ENCODE measurements around the gene HMGCL.
"Not testable (repeated sequence)": the region's sequence is repeated elsewhere in the genome, so short reads cannot be mapped to it uniquely, and the experiment has no call there.

HMGCL gene

GRCh38 chr1:23797478-23798448, 27.5 kb downstream of the HMGCL start:
- no peak for DNase-seq

DNA sequence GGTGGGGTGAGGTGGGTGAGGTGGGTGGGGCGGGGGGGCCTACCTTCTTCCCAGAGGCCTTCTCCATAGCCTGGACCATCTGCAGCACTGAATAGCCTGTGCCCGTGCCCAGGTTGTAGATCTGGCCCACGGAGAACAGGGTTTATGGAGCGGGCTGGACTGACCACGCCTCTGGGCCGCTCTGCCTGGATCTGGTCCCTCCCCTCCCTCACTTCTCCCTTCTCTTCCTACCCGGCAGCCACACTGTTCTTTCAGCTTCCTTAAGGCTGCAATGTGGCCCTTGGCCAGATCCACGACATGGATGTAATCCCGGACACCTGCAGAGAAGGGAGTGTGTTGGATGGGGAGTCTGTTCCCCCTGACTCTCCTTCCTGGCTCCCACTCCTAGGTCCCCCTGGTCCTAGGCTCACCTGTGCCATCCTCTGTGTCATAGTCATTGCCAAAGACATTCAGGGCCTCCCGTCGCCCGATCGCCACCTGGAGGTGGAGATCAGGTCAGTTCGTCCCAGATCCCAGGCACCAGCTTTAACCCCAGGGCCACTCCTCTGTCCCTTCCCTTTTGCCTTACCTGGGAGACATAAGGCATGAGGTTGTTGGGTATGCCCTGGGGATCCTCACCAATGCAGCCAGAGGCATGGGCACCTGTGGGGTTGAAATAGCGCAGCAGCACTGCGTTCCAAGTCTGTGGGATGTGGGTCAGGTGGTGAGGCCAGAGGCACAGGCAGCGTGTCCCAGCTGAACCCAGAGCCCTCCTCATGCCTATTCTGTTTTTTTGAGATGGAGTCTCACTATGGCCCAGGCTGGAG, 28.6 kb downstream of the HMGCL start:
- no peak for DNase-seq

DNA sequence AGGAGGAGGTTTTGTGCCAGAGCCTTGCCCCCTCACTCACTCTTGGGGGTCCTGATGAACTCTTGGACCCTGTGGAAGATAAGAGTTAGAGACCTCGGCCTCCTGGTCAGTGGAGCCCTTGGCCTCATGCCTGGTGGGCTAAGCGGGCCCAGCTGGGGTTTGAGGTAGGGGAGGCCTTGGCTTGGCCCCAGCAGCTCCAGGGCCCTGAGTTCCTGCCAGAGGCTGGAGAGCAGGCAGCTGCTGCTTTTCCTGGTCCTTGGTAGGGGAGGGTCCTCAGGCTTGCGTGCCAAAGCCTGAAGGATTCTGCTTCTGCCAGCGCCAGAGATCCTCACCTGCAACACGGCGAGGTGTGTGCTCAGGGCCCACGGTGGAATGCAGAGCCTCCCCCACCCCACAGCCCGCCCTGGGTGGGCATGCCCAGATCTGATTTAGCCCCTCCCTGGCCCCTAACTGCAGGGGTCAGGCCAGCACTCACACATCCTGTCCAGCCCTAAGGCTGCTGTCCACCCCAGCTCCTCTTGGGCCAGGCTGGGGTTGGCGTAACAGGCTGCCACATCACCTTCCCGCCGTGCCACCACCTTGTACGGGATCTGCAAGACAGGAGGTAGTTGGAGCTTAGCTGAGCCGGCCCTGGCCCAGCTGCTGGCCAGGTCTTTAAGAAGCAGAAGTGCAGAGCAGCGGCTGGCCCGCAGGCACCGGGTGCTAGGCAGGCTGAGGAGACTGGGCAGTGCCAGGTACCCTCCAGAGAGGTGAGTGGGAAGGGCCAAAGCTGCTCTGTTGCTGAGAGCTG, 29.4 kb downstream of the HMGCL start:
- no peak for DNase-seq

GRCh38 chr1:23794732-23795182, 30.5 kb downstream of the HMGCL start:
- DNase-seq, result not testable (repeated sequence)

DNA sequence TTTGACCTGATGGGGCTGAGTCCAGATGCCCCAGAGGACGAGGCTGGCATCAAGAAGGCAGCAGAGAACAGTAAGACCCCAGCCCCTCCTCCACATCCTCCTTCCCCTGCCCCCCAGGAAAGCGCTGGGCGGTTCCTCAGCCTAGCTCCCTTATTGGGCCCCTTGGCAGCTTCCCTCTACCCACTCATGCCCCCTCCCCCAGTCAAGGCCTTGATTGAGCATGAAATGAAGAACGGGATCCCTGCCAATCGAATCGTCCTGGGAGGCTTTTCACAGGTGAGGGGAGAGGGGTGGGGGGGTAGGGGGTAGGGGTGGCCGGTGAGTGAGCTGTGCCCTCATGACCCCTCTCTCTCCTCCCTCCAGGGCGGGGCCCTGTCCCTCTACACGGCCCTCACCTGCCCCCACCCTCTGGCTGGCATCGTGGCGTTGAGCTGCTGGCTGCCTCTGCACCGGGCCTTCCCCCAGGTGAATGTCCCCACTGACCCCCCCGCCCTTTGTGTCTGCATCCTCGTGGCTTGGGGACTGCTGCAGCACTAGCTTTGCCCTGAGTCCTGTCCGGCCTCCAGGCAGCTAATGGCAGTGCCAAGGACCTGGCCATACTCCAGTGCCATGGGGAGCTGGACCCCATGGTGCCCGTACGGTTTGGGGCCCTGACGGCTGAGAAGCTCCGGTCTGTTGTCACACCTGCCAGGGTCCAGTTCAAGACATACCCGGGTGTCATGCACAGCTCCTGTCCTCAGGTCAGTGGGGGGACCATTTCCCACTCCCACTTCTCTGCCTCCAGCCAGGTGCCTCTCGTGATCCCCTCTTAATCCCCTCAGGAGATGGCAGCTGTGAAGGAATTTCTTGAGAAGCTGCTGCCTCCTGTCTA, 31.1 kb downstream of the HMGCL start:
- DNase-seq, result no peak

- DNase-seq, result no peak
These were observed 32.0 kb downstream of the HMGCL start for GRCh38 chr1:23793018-23793781.

- no peak for DNase-seq
These were observed 32.9 kb downstream of the HMGCL start for GRCh38 chr1:23792151-23792945.

DNA sequence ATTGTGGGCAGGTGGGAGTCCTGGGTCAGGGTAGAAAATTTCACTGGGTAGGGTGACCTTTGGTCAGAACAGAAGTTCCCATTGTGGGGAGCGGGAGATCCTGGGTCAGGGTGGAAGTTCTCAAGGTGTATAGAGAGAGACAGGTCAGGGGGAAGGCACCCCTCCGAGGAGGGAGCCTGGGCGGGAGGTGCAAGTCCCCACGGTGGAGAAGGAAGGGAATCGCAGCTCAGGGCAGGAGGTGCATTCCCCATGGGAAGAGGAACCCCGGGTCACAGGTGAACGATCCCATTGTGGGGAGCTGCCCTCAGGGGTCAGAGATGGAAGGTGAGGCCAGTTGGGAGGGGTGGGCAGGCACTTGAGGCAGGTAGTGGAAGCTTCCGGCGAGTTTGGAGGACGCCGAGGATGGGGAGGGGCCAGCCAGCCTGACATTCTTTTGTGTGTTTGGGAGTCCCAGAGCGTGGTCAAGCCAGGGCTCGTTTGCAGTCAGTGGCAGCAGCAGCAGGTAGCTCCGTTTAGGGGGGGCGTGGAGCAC, 33.6 kb downstream of the HMGCL start:
- DNase-seq, result no peak

DNA sequence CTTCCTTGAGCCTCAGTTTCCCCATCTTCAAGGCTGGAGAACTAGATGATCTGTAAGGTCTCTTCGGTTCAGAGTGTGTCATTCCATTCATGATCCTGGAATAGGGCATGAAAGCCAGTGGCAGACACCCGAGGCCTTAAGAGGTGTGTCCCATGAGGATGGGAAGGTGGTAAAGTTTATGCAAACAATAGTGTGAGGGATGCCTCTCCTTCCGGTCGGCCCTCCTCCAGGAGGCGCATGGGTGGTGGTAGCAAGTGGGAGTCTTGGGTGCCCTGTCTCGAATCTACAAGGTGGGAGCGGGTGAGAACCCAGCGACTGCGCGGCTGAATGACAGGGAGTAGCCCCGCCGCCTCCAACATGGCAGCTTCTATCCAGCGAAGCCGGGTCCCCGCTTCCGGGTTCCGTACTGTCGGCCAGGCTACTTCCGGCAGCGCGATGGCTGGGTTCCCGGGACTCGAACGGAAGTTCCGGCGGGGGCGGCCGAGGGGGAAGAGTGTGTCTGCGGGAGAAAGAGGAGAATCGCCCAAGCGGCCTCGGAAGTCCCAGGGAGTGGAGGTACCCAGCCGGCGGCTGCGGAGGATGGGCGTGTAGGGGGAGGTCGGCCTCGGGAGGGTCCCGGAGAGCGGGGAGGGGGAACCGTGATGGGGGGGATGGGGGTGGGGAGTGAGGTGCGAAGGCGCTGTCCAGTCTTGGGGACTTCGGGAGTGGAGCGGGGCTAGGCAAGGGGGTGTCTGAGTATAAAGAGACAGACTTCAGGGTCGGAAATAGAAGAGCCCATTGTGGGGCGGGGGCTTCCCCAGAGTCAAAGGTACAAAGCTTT, 34.3 kb downstream of the HMGCL start, which contains the start of gene LYPLA2:
Gene LYPLA2, plus strand, starts transcription at position 450 of the 820 bp plus-strand sequence. CDS start 1,538 bp downstream, outside the sequence.
- peak; percentile 86 for DNase-seq

GRCh38 chr1:23788695-23789094, 36.5 kb downstream of the HMGCL start:
- no peak for DNase-seq

GRCh38 chr1:23787701-23788100, 37.5 kb downstream of the HMGCL start:
- no peak for DNase-seq

DNA sequence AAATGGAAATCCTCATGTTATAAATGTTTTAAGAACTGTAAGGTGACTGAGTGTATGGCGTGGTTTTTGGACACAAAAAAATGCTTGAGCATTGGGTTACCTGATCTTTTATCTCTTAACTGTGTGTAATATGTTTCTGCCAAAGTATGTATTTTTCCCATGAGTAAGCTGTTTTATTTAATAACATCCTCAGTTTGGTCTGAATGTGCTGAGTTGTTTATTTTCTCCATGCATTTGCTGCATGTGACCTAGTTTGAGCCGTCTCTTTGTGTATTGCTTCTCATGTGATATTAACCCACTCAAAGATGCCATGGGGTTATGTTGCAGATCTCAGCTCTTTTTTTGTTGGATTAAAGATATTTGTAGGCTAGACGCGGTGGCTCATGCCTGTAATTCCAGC, 40.4 kb downstream of the HMGCL start:
- no peak for DNase-seq

DNA sequence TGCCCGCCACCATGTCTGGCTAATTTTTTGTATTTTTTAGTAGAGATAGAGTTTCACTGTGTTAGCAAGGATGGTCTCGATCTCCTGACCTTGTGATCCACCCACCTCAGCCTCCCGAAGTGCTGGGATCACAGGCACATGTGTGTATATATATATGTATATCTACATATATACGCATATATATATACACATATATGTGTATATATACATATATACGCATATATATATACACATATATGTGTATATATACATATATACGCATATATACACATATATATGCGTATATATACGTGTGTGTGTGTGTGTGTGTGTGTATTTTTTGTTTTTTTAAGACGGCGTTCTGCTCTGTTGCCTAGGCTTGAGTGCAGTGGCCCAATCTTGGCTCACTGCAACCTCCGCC, 42.1 kb downstream of the HMGCL start:
- DNase-seq, result not testable (repeated sequence)

- no peak for DNase-seq
These were observed 45.3 kb downstream of the HMGCL start for GRCh38 chr1:23779826-23780371.

GRCh38 chr1:23777979-23778814, 47.0 kb downstream of the HMGCL start, which contains the start of gene PITHD1:
Gene PITHD1 (plus strand): TSS chr1:23778418. CDS start chr1:23778516, 98 bp downstream.
- peak; percentile 46 for DNase-seq

GRCh38 chr1:23776217-23776616, 49.0 kb downstream of the HMGCL start:
- no peak for DNase-seq

DNA sequence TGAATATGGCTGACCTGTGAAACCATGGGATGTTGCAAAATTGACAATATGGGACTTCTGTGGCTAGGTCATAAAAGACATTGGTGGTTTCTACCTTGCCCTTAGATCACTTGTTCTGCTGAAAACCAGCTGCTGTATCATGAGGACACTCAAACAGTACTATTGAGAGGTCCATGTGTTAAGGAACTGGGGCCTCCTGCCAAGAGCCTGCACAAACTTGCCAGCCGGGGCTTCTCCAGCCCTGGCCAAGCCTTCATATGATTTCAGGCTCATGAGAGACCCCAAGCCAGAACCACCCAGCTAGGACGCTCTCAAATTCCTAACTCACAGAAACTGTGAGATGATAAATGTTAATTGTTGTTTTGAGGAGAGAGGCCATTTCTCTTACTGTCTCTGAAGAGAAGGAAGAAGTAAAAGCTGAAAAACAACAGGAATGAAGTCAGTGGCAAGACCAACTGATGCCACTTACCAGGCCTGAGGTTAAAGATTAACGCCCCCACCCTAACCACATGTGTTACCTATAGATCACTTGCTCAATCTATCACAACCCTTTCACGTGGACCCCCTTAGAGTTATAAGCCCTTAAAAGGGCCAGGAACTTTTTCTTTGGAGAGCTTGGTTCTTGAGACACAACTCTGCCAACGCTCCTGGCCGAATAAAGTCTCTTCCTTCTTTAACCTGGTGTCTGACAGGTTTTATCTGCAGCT, 50.9 kb downstream of the HMGCL start:
- no peak for DNase-seq
